ENCODE results near the gene UAP1L1. TPM values are rescaled to one million over a fixed set of nuclear protein-coding genes. Genes with fewer than 3 reads are reported as not detected.

Gene UAP1L1
- polyA plus RNA-seq, 2 of the 4 experiments (the other 2 are of a cell fraction), result 1.2 to 7.8 TPM

DNA sequence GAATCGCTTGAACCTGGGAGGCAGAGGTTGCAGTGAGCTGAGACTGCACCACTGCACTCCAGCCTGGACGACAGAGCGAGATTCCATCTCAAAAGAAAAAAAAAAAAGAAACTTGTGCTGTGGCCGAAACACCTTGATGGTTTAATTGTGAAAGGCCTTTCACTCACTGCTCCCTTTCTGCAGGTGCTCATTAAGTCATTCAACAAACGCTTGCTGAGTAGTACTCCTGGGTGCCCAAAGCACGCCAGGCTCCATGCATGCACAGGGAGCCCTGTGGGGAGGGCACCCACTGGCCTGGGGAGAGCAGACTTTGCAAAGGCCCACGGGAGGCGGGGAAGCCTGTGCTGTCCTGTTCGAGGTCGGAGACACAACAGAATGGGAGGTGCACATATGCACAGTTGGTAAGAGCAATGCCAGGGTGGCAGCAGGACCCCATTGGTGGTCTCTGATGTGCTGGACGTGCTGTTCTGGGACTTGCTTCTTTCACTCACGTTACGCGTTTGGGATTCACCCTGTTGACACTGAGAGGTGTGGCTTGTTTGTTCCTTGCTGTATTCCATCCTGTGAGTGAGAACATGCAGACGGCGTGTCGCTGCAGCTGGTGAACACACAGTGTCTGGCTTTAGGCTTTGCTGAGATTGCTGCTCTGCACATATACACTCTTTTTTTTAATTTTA is 20.4 kb upstream of the UAP1L1 start:
- Histone ChIP-seq H3K4me1 (peaks cover 56% of the 10 kb centered on the region), H3K27ac (peak overlapping the region; percentile 17 to 79; a peak in 3 of 6 replicates), H3K4me2 (peak overlapping the region; percentile 62), H3K9me3 (no peaks in the 10 kb centered on the region), H3K4me3 (no peak overlapping the region)
- ATAC-seq (peak in 1 of 2 experiments; percentile 8; a peak in 1 of 6 replicates), DNase-seq (ENCODE audit: low read depth in 1 of 2, low spot score in 1 of 2) (peak in 1 of 2 experiments; percentile 57), FAIRE-seq (no peak)
- ChIA-PET CTCF (interaction anchor here (0.6 to 19.2 kb wide), 8 partner anchors 3 to 269 kb away, joined by 3 to 656 read pairs (median 12); partner anchors contain the start of genes ABCA2, ENTPD2, NPDC1 and SAPCD2), POLR2A (interaction anchor here (0.7 kb wide), 1 partner anchor 160 kb away, joined by 6 read pairs; no protein-coding TSS in a partner anchor)
- 42% methylated on average over 17 of the region's 17 CpGs for WGBS (ENCODE audit: missing lambda C conversion rate)
- TF ChIP-seq RAD21 (conservative IDR thresholded peaks at IDR 0.05 in 1 of 2, IDR thresholded peaks at IDR 0.05 in 1 of 2), result no peak
- TF ChIP-seq, protein P1, sequence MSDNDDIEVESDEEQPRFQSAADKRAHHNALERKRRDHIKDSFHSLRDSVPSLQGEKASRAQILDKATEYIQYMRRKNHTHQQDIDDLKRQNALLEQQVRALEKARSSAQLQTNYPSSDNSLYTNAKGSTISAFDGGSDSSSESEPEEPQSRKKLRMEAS (IDR thresholded peaks at IDR 0.05), result 0 out of 2 replicates have a peak, but pooled peaks have one; percentile 31

DNA sequence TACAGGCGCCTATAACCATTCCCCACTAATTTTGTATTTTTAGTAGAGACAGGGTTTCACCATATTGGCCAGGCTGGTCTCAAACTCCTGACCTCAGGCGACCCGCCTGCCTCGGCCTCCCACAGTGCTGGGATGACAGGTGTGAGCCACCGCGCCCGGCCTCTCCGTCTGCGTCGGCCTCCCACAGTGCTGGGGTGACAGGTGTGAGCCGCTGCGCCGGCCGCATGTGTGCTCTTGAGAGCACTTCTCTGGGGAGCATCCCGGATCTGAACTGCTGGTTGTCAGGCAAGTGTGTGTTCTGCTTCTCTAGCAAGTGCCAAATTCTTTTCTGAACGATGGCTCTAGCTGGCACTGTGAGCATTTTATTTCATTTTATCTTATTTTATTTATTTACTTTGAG is 19.8 kb upstream of the UAP1L1 start:
- no peak for DNase-seq (ENCODE audit: low read depth in 1 of 2, low spot score in 1 of 2)
- POLR2A ChIA-PET, result no interaction called here
- Histone ChIP-seq H3K9me3 (no peaks in the 10 kb centered on the region), H3K4me1 (peaks cover 56% of the 10 kb centered on the region), H3K4me2 (peak overlapping the region; percentile 62), H3K27ac (peak overlapping the region; percentile 17 to 79; a peak in 3 of 6 replicates), H3K4me3 (no peak overlapping the region)
- WGBS (ENCODE audit: missing lambda C conversion rate), result 54% methylated on average over 16 of the region's 16 CpGs
- FAIRE-seq, result no peak
- CTCF ChIA-PET, result interaction anchor here (1.2 to 19.2 kb wide), 6 partner anchors 4 to 179 kb away, joined by 3 to 656 read pairs (median 10); partner anchors contain the start of genes ENTPD2, NPDC1 and SAPCD2
- TF ChIP-seq, protein P2, sequence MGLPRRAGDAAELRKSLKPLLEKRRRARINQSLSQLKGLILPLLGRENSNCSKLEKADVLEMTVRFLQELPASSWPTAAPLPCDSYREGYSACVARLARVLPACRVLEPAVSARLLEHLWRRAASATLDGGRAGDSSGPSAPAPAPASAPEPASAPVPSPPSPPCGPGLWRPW (IDR thresholded peaks at IDR 0.05), result no peak
- no peak for TF ChIP-seq NFE2L2 (conservative IDR thresholded peaks at IDR 0.05; ENCODE audit: low read length)
- TF ChIP-seq HOXB13 (CRISPR knock-in tag; IDR thresholded peaks at IDR 0.05; ENCODE audit: low read depth), result no peak
- no peak for TF ChIP-seq FOSB (CRISPR knock-in tag; IDR thresholded peaks at IDR 0.05)
- no peak for ATAC-seq

DNA sequence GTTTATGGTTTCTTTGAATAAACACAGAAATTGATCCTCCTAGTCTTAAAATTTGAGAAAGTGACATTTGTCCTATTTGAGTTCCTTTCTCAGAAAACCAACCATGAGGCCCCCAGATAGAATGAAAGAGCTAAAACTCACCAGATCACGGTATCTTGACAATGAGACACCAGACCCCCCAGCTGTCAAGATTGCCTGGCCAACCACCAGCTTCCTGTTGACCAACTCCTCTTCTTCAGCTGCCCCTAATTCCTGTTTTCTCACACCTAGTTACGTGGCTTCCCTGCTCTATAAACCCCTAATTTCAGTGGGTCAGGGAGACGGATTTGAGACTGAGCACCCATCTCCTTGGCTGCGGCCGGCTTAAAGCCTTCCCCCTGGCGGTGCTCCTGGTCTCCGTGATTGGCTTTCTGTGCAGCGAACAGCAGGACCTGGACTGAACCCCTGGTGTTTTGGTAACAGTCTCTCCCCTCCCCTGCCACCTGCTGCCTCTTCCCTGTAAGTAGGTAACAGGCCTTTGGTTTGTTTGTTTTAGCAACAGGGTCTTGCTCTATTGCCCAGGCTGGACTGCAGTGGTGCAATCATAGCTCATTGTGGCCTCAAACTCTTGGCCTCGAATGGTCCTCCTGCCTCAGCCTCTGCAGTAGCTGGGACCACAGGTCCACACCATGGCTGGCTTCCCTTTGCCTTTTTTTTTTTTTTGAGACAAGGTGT is 18.6 kb upstream of the UAP1L1 start:
- no peak for DNase-seq (ENCODE audit: low read depth in 1 of 2, low spot score in 1 of 2)
- H3K27ac ChIP-seq, result peak overlapping the region in 1 of 2 experiments; percentile 79; a peak in 1 of 6 replicates
- no peak for FAIRE-seq
- peak overlapping the region; percentile 62; the same call in 1 of the 3 replicates for H3K4me2 ChIP-seq
- no peaks in the 10 kb centered on the region for H3K9me3 ChIP-seq
- ChIA-PET CTCF (interaction anchor here (1.2 to 19.2 kb wide), 7 partner anchors 5 to 178 kb away, joined by 3 to 656 read pairs (median 12); partner anchors contain the start of genes ENTPD2, NPDC1 and SAPCD2), POLR2A (interaction anchor here (0.6 to 1.3 kb wide), 2 partner anchors 12 to 121 kb away, joined by 3 to 8 read pairs; partner anchors contain the start of gene SAPCD2)
- H3K4me3 ChIP-seq, result no peak overlapping the region
- no peak for ATAC-seq
- 90% methylated on average over 7 of the region's 9 CpGs for WGBS (ENCODE audit: missing lambda C conversion rate)
- peaks cover 48% of the 10 kb centered on the region for H3K4me1 ChIP-seq
- no peak for TF ChIP-seq ZC3H11A (IDR thresholded peaks at IDR 0.05)
- TF ChIP-seq FOSB (CRISPR knock-in tag; IDR thresholded peaks at IDR 0.05), result no peak
- TF ChIP-seq EP300 (IDR thresholded peaks at IDR 0.05), result no peak
- no peak for TF ChIP-seq PHF8 (IDR thresholded peaks at IDR 0.05; ENCODE audit: borderline replicate concordance, low read depth)
- no peak for TF ChIP-seq MAZ (IDR thresholded peaks at IDR 0.05; ENCODE audit: borderline replicate concordance, low read depth, low read length)
- TF ChIP-seq NFE2L2 (conservative IDR thresholded peaks at IDR 0.05; ENCODE audit: low read length), result no peak
- TF ChIP-seq RFX5 (IDR thresholded peaks at IDR 0.05), result no peak
- TF ChIP-seq RCOR1 (IDR thresholded peaks at IDR 0.05; ENCODE audit: low read depth, low read length), result no peak
- TF ChIP-seq NR3C1 (IDR thresholded peaks at IDR 0.05), result no peak
- no peak for TF ChIP-seq RNF2 (IDR thresholded peaks at IDR 0.05; ENCODE audit: borderline replicate concordance, low read depth)
- TF ChIP-seq JUN (IDR thresholded peaks at IDR 0.05), result no peak
- TF ChIP-seq ZSCAN20 (CRISPR knock-in tag; IDR thresholded peaks at IDR 0.05), result no peak
- TF ChIP-seq KDM1A (IDR thresholded peaks at IDR 0.05; ENCODE audit: low read depth), result no peak
- no peak for TF ChIP-seq TFCP2L1 (CRISPR knock-in tag; IDR thresholded peaks at IDR 0.05)
- no peak for TF ChIP-seq POLR2A (IDR thresholded peaks at IDR 0.05; ENCODE audit: low read length)
- TF ChIP-seq FOXS1 (CRISPR knock-in tag; IDR thresholded peaks at IDR 0.05), result no peak
- TF ChIP-seq, protein P3, sequence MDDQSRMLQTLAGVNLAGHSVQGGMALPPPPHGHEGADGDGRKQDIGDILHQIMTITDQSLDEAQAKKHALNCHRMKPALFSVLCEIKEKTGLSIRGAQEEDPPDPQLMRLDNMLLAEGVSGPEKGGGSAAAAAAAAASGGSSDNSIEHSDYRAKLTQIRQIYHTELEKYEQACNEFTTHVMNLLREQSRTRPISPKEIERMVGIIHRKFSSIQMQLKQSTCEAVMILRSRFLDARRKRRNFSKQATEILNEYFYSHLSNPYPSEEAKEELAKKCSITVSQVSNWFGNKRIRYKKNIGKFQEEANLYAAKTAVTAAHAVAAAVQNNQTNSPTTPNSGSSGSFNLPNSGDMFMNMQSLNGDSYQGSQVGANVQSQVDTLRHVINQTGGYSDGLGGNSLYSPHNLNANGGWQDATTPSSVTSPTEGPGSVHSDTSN (IDR thresholded peaks at IDR 0.05), result no peak
- no peak for TF ChIP-seq ZNF302 (CRISPR knock-in tag; IDR thresholded peaks at IDR 0.05)
- TF ChIP-seq RARB (CRISPR knock-in tag; IDR thresholded peaks at IDR 0.05), result no peak
- TF ChIP-seq NPAS2 (CRISPR knock-in tag; IDR thresholded peaks at IDR 0.05; ENCODE audit: borderline replicate concordance), result no peak

All from A549 (cell line).